D721Med (cell line): ENCODE measurements around the gene TDRD9.

Experiments used
- DNase-seq: peaks from one replicate; pipeline ENCODE4 v3.0.0; 2011; ENCODE audit warnings: low spot score; ENCODE audit not compliant: insufficient read length
- FAIRE-seq: peaks from 2 replicates; lab custom pipeline; 2011; peaks lifted over from hg19 to GRCh38; lab: Jason Lieb, UNC
- TF ChIP-seq, protein P1 (sequence below): IDR thresholded peaks from 2 replicates; pipeline ENCODE4 v1.5.1; 2012; ENCODE audit warnings: mild to moderate bottlenecking, control low read depth; ENCODE audit not compliant: insufficient read depth; ENCODE audit errors: missing control alignments

TDRD9 gene

DNA sequence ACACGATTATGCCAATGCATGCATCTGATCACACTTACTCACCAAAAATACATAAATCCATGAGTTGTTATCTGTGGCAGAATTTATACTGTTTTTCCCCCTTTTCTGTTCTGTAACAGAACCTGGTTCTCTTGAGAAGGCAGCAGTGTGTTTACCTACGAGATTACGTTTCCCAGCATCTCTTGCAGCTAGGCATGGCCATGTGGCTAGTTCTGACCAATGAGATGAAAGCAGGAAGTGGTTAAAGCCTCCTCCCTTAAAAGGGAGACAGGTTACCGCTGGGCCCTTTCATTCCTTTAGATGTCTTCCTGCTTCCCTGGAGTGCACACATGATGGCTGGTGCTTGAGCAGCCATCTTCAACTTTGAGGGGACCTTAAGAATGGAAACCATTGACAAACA lies 145.5 kb downstream of the TDRD9 start:
- DNase-seq (no peak), FAIRE-seq (no peak)
- TF ChIP-seq, protein P1, sequence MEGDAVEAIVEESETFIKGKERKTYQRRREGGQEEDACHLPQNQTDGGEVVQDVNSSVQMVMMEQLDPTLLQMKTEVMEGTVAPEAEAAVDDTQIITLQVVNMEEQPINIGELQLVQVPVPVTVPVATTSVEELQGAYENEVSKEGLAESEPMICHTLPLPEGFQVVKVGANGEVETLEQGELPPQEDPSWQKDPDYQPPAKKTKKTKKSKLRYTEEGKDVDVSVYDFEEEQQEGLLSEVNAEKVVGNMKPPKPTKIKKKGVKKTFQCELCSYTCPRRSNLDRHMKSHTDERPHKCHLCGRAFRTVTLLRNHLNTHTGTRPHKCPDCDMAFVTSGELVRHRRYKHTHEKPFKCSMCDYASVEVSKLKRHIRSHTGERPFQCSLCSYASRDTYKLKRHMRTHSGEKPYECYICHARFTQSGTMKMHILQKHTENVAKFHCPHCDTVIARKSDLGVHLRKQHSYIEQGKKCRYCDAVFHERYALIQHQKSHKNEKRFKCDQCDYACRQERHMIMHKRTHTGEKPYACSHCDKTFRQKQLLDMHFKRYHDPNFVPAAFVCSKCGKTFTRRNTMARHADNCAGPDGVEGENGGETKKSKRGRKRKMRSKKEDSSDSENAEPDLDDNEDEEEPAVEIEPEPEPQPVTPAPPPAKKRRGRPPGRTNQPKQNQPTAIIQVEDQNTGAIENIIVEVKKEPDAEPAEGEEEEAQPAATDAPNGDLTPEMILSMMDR, result no peak

GRCh38 chr14:104075530-104076151 lies 147.4 kb downstream of the TDRD9 start:
- no peak for DNase-seq
- peak; percentile 87 for FAIRE-seq
- TF ChIP-seq, protein P1, result peak; percentile 72

DNA sequence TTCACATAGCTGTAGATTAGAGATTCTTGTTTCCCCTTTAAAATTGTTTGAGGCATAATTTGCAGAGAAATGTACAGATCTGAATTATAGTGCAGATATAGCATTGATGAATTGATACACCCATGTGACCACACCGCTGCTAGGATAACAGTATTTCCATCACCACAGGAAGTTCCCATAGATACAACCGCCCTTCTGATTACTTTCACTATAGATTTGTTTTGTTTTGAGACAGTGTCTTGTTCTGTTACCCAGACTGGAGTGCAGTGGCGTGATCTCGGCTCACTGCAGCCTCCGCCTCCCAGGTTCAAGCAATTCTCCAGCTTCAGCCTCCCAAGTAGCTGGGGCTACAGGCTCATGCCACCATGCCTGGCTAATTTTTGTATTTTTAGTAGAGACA lies 148.5 kb downstream of the TDRD9 start:
- no peak for DNase-seq
- TF ChIP-seq, protein P1, result no peak
- no peak for FAIRE-seq

DNA sequence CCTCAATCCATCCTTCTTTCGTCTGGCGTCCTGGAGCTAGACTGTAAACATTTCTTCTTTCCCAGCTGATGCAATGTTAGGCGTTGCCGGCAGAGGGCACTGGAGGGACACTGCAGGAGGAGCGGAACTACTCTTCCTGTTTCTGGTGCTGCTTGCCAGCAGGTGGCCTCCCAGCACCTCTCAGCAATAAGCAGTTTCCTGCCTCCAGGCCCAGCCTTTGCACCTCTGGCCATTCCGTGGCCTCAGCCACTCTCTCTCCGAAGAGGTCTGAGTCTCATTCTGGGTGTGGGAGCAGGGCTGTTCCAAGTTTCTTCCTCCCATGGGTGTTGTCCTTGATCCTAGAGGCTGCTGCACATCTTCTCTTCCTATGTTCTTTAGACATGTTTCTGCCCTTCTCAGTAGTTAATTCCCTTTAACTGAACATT lies 149.8 kb downstream of the TDRD9 start:
- TF ChIP-seq, protein P1, result peak; percentile 100
- peak; percentile 73 for FAIRE-seq
- peak; percentile 92 for DNase-seq

- TF ChIP-seq, protein P1, result no peak
- FAIRE-seq (no peak), DNase-seq (no peak)
Observed at GRCh38 chr14:104080376-104081260, 152.4 kb downstream of the TDRD9 start.

DNA sequence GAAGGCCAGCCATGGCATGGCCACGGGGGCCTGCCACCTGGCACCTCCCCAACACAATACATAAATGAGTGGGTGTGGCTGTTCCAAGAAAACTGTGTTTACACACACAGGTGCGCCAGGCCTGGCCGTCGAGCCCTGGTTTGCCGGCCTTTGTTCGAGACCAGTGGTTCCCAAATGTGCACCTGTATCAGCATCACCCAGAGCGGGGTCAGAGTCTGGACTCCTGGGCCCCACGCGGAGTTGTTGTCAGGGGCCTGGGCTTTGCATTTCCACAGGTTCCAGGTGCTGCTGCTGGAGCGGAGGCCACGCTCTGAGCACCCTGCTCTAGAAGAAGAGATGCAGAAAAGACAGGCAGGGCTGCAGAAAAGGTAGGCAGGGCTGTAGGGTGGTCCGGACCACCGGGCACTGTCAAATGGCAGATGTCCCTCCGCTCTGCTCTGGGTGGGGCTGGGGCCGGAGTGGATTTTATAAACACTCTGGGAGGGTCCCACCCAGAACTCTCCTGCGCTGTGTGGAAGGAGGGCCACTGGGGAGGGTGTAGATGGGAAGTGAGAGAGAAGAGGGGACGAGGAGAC lies 153.1 kb downstream of the TDRD9 start:
- no peak for DNase-seq
- FAIRE-seq, result no peak
- TF ChIP-seq, protein P1, result no peak

GRCh38 chr14:104081951-104082464 lies 153.8 kb downstream of the TDRD9 start:
- FAIRE-seq (no peak), DNase-seq (no peak)
- TF ChIP-seq, protein P1, result no peak
